WTC11 (cell line): Measurements from ENCODE around the gene SLC16A8. TPM values are rescaled to one million over a fixed set of nuclear protein-coding genes. Genes with fewer than 3 reads are reported as not detected.

ENCODE experiments used
- ATAC-seq: fragments of 200-7000 bp; cut with Tn5 transposase; 2 replicates; pipeline ENCODE4 v1.10.0; 2021; ENCODE audit warnings: mild to moderate bottlenecking, moderate library complexity
- CTCF ChIA-PET: fragments of 300-600 bp; sonication (Branson Sonifier 250); formaldehyde crosslinking; loops from one replicate; lab custom pipeline; 2021; ENCODE audit warnings: antibody characterized with exemption; lab: Charles Lee
- POLR2A ChIA-PET: fragments of 350-600 bp; sonication (Branson Sonifier 250); formaldehyde crosslinking; loops from one replicate; lab custom pipeline; 2021; ENCODE audit warnings: antibody characterized with exemption; lab: Charles Lee
- DNase-seq: peaks from one replicate; pipeline ENCODE4 v3.0.0; 2021; ENCODE audit warnings: low spot score
- H3K27ac Mint-ChIP-seq: 2 replicates; pipeline ENCODE4 v1.8.0; 2021; ENCODE audit warnings: mixed read lengths
- H3K27me3 Mint-ChIP-seq: 2 replicates; pipeline ENCODE4 v1.8.0; 2021; ENCODE audit warnings: low read depth, mild to moderate bottlenecking, moderate library complexity, mixed read lengths
- H3K36me3 Mint-ChIP-seq: 2 replicates; pipeline ENCODE4 v1.8.0; 2021; ENCODE audit warnings: mixed read lengths
- H3K4me1 Mint-ChIP-seq: 2 replicates; pipeline ENCODE4 v1.8.0; 2022; ENCODE audit warnings: mixed read lengths
- H3K4me3 Mint-ChIP-seq: 2 replicates; pipeline ENCODE4 v1.8.0; 2021; ENCODE audit warnings: mild to moderate bottlenecking, moderate library complexity, mixed read lengths
- H3K9me3 Mint-ChIP-seq: 2 replicates; pipeline ENCODE4 v1.8.0; 2021; ENCODE audit warnings: mixed read lengths
- CREB1 ChIP-seq: sonication (generic); formaldehyde crosslinking; IDR thresholded peaks from 2 replicates; pipeline ENCODE4 v1.8.0; 2023; ENCODE audit warnings: mild to moderate bottlenecking, missing genetic modification reagents
- CREM ChIP-seq: sonication (generic); formaldehyde crosslinking; IDR thresholded peaks from 2 replicates; pipeline ENCODE4 v1.8.1; 2022; ENCODE audit warnings: mild to moderate bottlenecking, missing genetic modification reagents, moderate library complexity
- ELF4 ChIP-seq: sonication (generic); formaldehyde crosslinking; IDR thresholded peaks from 2 replicates; pipeline ENCODE4 v1.8.1; 2022; ENCODE audit warnings: low read depth, mild to moderate bottlenecking, moderate library complexity, missing genetic modification reagents
- FOXK1 ChIP-seq: sonication (generic); formaldehyde crosslinking; IDR thresholded peaks from 2 replicates; pipeline ENCODE4 v1.8.0; 2022; ENCODE audit warnings: mild to moderate bottlenecking, moderate library complexity, missing genetic modification reagents
- GABPB1 ChIP-seq: sonication (generic); formaldehyde crosslinking; IDR thresholded peaks from 2 replicates; pipeline ENCODE4 v1.8.1; 2023; ENCODE audit warnings: mild to moderate bottlenecking, missing genetic modification reagents
- GTF2I ChIP-seq: fragments of 250-450 bp; sonication (Bioruptor Pico); conservative IDR thresholded peaks from 2 replicates; pipeline ENCODE4 v1.4.0; 2021; ENCODE audit warnings: mild to moderate bottlenecking
- JAZF1 ChIP-seq: fragments of 250-450 bp; sonication (Bioruptor Pico); IDR thresholded peaks from 2 replicates; pipeline ENCODE4 v1.9.0; 2021; ENCODE audit warnings: moderate library complexity, mild to moderate bottlenecking, inconsistent platforms
- KAT7 ChIP-seq: sonication (generic); formaldehyde crosslinking; IDR thresholded peaks from 2 replicates; pipeline ENCODE4 v1.8.1; 2023; ENCODE audit warnings: missing genetic modification reagents, mild to moderate bottlenecking, borderline replicate concordance
- NFYB ChIP-seq: sonication (generic); formaldehyde crosslinking; conservative IDR thresholded peaks from 2 replicates; pipeline ENCODE4 v1.8.0; 2022; ENCODE audit warnings: low read depth, missing genetic modification reagents
- PRDM15 ChIP-seq: sonication (generic); formaldehyde crosslinking; IDR thresholded peaks from 2 replicates; pipeline ENCODE4 v1.8.0; 2022; ENCODE audit warnings: missing genetic modification reagents
- PREB ChIP-seq: sonication (generic); formaldehyde crosslinking; IDR thresholded peaks from 2 replicates; pipeline ENCODE4 v1.8.1; 2022; ENCODE audit warnings: mild to moderate bottlenecking, missing genetic modification reagents, moderate library complexity, borderline replicate concordance
- PRRX2 ChIP-seq: fragments of 250-450 bp; sonication (Bioruptor Pico); IDR thresholded peaks from 2 replicates; pipeline ENCODE4 v1.8.0; 2021; ENCODE audit warnings: mild to moderate bottlenecking
- SMAD3 ChIP-seq: sonication (generic); formaldehyde crosslinking; IDR thresholded peaks from 2 replicates; pipeline ENCODE4 v1.8.0; 2022; ENCODE audit warnings: missing genetic modification reagents, mild to moderate bottlenecking, borderline replicate concordance
- SP1 ChIP-seq: sonication (generic); formaldehyde crosslinking; conservative IDR thresholded peaks from 2 replicates; pipeline ENCODE4 v1.8.1; 2022; ENCODE audit warnings: missing genetic modification reagents
- ZNF416 ChIP-seq: fragments of 250-450 bp; sonication (Bioruptor Pico); IDR thresholded peaks from 2 replicates; pipeline ENCODE4 v1.9.0; 2021; ENCODE audit warnings: mild to moderate bottlenecking, inconsistent platforms
- ZNF423 ChIP-seq: fragments of 250-450 bp; sonication (Bioruptor Pico); IDR thresholded peaks from 2 replicates; pipeline ENCODE4 v2.1.2; 2022; ENCODE audit warnings: mild to moderate bottlenecking, moderate library complexity
- ZNF671 ChIP-seq: fragments of 250-450 bp; sonication (Bioruptor Pico); IDR thresholded peaks from 2 replicates; pipeline ENCODE4 v1.8.0; 2021; ENCODE audit warnings: mild to moderate bottlenecking
- total RNA-seq: library from RNA; stranded (reverse); gene quantifications from 3 replicates; pipeline ENCODE4 v1.2.3, GENCODE V29; 2021
- TF ChIP-seq, protein P1 (sequence below): sonication (generic); formaldehyde crosslinking; conservative IDR thresholded peaks from 2 replicates; pipeline ENCODE4 v1.8.1; 2022; ENCODE audit warnings: mild to moderate bottlenecking, missing genetic modification reagents
- TF ChIP-seq, protein P2 (sequence below): sonication (generic); formaldehyde crosslinking; IDR thresholded peaks from 2 replicates; pipeline ENCODE4 v1.8.0; 2022; ENCODE audit warnings: mild to moderate bottlenecking, missing genetic modification reagents

SLC16A8 gene
- total RNA-seq, 1 experiment from 2014 or later: 0.57 TPM

GRCh38 chr22:38104084-38104483, 20.1 kb upstream of the SLC16A8 start (continued):
- TF ChIP-seq PRDM15 (CRISPR knock-in tag) (no peak), CREB1 (CRISPR knock-in tag) (no peak), PREB (CRISPR knock-in tag) (no peak), PRRX2 (no peak), ZNF416 (CRISPR knock-in tag) (no peak), SP1 (CRISPR knock-in tag) (no peak), GABPB1 (CRISPR knock-in tag) (no peak), SMAD3 (CRISPR knock-in tag) (no peak), CREM (CRISPR knock-in tag) (no peak)
- TF ChIP-seq, protein P1, sequence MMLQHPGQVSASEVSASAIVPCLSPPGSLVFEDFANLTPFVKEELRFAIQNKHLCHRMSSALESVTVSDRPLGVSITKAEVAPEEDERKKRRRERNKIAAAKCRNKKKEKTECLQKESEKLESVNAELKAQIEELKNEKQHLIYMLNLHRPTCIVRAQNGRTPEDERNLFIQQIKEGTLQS: no peak

DNA sequence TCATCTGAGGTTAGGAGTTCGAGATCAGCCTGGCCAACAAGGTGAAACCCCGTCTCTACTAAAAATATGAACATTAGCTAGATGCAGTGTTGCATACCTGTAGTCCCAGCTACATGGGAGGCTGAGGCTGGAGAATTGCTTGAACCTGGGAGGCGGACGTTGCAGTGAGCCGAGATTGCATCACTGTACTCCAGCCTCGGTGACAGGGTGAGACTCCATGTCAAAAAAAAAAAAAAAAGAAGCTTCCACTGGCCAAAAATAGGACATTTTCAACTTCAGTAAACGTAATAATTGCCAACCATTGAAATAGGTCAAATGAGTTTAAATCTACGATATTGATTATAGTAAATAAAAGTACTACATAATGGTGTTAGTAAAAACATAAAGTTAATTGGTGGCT, 19.7 kb upstream of the SLC16A8 start:
- ChIA-PET POLR2A (interaction anchor here (0.7 kb wide), 1 partner anchor 83 kb away, joined by 3 read pairs; no protein-coding TSS in a partner anchor), CTCF (interaction anchor here (0.6 to 9.9 kb wide), 27 partner anchors 8 to 167 kb away, joined by 3 to 222 read pairs (median 6); partner anchors contain the start of genes BAIAP2L2, PICK1 and SLC16A8)
- no peak for TF ChIP-seq FOXK1 (CRISPR knock-in tag)
- no peak for TF ChIP-seq ZNF423 (CRISPR knock-in tag)
- TF ChIP-seq KAT7 (CRISPR knock-in tag): no peak
- TF ChIP-seq ZNF671 (CRISPR knock-in tag): no peak
- H3K4me1 Mint-ChIP-seq: no peaks in the 10 kb centered on the region
- peaks cover 2% of the 10 kb centered on the region; the same call in 1 of the 2 replicates for H3K27me3 Mint-ChIP-seq
- no peaks in the 10 kb centered on the region for H3K9me3 Mint-ChIP-seq
- no peak overlapping the region for H3K4me3 Mint-ChIP-seq
- no peak for ATAC-seq
- no peak for DNase-seq
- no peak overlapping the region for H3K27ac Mint-ChIP-seq
- H3K36me3 Mint-ChIP-seq: no peaks in the 10 kb centered on the region

DNA sequence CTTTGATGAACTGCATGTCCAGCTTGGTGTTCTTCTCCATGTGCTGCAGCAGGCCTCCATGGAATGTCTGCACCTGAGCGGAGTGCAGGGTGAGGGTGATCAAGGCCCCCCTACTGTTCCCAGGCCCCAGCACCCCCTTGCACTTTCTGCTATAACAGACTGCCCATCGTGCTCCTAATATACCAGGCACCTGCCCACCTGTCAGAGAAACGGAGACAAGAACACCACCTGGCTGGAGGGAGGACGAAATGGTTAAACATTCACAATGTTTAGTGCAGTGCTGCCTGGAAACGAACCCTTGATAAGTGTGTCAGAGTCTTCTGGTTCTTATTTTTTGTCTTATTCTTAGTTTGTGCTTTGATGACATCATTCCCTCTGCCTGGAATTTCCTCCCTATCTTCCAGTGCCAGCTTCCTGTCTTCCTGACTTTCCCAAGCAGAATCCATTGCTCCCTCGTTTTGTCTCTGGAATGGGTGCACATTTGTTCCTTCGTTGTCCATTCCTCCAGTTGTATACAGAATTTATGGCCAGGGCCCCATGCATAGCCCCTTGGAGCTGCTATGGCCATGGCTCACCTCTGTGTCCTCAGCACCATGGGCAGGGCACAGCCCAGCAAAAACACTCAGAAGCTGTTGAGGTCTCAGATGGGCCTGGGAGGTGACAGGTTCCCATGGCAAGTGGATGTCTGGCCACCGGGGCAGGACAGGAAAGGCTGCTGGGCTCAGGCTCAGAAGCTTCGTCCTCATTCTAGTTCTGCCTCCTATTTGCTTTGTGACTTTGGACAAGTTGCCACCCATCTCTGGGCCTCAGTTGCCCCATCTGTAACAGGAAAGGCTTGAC, 14.6 kb upstream of the SLC16A8 start:
- no peak for TF ChIP-seq CREM (CRISPR knock-in tag)
- TF ChIP-seq NFYB (CRISPR knock-in tag): no peak
- no peak for TF ChIP-seq ELF4 (CRISPR knock-in tag)
- TF ChIP-seq GTF2I (CRISPR knock-in tag): no peak
- no peak for TF ChIP-seq ZNF423 (CRISPR knock-in tag)
- TF ChIP-seq KAT7 (CRISPR knock-in tag): no peak
- TF ChIP-seq, protein P2, sequence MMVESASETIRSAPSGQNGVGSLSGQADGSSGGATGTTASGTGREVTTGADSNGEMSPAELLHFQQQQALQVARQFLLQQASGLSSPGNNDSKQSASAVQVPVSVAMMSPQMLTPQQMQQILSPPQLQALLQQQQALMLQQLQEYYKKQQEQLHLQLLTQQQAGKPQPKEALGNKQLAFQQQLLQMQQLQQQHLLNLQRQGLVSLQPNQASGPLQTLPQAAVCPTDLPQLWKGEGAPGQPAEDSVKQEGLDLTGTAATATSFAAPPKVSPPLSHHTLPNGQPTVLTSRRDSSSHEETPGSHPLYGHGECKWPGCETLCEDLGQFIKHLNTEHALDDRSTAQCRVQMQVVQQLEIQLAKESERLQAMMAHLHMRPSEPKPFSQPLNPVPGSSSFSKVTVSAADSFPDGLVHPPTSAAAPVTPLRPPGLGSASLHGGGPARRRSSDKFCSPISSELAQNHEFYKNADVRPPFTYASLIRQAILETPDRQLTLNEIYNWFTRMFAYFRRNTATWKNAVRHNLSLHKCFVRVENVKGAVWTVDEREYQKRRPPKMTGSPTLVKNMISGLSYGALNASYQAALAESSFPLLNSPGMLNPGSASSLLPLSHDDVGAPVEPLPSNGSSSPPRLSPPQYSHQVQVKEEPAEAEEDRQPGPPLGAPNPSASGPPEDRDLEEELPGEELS (CRISPR knock-in tag): no peak
- no peak for TF ChIP-seq PREB (CRISPR knock-in tag)
- TF ChIP-seq GABPB1 (CRISPR knock-in tag): no peak
- TF ChIP-seq JAZF1 (CRISPR knock-in tag): no peak
- TF ChIP-seq PRRX2: no peak
- ChIA-PET CTCF (interaction anchor here (0.5 to 9.9 kb wide), 58 partner anchors 13 to 1557 kb away, joined by 3 to 222 read pairs (median 6); partner anchors contain the start of genes BAIAP2L2, DMC1, MAFF and PICK1), POLR2A (interaction anchor here (0.9 to 1.7 kb wide), 6 partner anchors 9 to 64 kb away, joined by 3 to 5 read pairs (median 5); partner anchors contain the start of gene PICK1)
- H3K27me3 Mint-ChIP-seq: peaks cover 7% of the 10 kb centered on the region
- peaks cover 14% of the 10 kb centered on the region for H3K4me1 Mint-ChIP-seq
- no peaks in the 10 kb centered on the region; the same call in 1 of the 2 replicates for H3K36me3 Mint-ChIP-seq
- H3K9me3 Mint-ChIP-seq: no peaks in the 10 kb centered on the region
- H3K27ac Mint-ChIP-seq: no peak overlapping the region
- H3K4me3 Mint-ChIP-seq: no peak overlapping the region
- ATAC-seq (no peak), DNase-seq (no peak)
